Measurements from ENCODE around the gene NDUFB10.
"Not testable (repeated sequence)": the region's sequence is repeated elsewhere in the genome, so short reads cannot be mapped to it uniquely, and the experiment has no call there.

The NDUFB10 gene

DNA sequence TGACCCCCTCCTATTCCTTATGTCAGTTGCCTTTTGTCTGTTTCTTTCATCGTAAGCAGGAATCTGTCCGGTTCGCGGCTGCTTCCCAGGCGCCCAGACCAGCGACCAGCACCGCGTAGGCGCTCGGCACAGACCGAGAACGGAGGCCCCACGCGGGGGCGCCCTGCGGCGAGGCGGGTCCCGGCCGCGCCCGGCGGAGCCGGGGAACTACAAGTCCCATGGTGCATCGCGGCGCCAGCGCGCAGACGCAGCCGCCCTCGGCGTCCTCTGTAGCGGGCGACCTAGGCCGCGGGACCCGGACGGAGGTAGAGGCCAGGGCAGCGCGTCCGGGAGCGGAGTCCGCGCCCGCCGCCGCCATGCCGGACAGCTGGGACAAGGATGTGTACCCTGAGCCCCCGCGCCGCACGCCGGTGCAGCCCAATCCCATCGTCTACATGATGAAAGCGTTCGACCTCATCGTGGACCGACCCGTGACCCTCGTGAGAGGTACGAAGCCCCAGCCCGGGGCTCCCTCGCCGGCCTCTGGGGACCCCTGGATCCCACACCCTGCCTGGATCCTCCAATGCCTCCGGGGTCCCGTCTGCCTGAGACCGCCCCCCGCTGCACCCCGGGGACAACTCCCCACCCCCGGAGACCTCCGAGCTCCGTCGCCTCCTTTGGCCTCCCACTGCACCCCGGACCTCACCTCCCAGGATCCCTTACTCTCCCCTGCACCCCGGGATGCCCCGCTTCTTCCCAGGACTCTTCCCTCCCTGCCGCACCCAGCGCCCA, at the start of gene NDUFB10:
Gene NDUFB10 (plus strand): TSS at position 270 of the 771 bp plus-strand sequence. CDS start 87 bp downstream, at position 357.
- DNase-seq: peak; percentile 64

DNA sequence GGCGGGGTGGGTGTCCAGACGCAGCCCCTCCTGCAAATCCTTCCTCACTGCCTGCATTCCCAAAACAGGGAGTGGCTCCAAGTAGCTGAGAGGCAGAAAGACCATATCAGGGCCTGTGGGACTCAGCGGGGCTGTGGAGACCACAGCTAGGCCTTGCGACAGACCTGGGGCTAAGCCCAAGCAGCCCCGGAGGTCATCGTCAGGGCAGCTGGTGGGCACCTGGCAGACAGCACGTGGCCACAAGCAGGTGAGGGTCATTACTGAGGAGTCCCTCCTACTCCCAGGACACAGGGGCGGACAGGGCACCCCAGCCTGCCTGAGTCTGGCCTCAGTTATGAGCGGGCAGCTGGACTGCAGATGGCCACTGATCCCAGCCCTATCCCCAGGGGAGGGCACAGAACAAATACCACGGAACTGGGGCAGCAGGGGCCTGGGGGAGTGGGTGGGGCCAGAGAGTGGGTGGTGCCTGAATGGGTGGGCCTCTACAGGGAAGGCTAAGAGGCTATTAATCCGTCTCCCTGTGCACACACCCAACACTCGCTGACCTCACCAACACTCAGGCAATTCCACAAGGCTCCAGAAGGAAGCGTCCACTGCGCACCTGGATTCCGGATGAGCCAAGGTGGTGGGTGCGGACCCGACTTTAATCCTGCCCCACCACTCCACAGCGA, 49.6 kb upstream of the NDUFB10 start:
- no peak for DNase-seq

DNA sequence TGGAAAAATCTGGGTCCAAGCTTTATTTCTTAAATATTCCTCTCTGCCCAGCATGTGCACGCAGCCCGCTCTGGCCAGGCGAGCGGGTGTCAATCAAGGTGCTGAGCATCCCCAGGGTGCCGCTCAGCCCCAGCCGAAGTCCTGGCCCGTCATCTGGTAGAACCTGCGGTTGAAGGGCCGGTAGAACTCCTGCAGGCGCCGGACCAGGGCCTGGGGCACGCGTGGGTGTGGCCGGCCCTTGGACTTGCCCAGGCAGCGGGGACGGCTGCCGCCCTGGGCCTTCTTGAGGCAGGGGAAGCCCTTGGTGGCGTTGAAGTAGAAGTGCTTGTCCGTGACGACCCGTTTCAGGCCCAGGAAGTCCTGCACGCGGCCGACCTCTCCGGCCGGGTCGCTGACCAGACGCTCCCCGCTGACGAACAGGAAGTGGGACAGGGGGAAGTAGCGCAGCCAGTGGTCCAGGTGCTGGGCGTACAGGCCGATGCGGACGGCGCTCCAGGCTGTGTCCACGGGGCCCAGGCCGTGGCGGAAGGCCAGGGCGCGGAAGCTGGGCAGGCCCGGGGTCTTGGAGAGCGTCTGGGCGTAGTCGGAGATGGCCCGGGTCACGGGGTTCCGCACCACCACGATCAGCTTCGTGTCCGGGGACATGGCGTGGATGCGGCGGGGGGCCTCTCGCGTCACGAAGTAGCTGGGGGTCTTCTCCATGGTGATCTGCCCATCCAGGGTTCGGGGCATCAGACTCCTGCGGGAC, 47.7 kb upstream of the NDUFB10 start:
- no peak for DNase-seq

DNA sequence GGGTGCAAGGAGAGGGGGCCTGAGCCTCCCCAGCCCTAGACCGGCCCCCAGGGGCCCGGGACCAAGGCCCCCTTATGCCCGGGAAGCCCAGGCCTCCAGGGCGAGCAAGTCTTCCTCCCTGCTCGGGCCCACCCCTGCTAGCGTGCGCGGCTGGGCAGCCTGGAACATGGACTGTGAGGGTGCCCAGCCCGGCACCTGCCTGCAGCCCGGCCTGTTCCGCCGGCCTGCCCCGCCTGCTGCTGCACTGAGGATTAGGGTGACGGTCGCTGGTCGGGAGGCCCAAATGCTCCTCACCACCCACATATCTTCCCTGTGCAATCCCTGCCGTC, 47.2 kb upstream of the NDUFB10 start:
- DNase-seq: no peak

DNA sequence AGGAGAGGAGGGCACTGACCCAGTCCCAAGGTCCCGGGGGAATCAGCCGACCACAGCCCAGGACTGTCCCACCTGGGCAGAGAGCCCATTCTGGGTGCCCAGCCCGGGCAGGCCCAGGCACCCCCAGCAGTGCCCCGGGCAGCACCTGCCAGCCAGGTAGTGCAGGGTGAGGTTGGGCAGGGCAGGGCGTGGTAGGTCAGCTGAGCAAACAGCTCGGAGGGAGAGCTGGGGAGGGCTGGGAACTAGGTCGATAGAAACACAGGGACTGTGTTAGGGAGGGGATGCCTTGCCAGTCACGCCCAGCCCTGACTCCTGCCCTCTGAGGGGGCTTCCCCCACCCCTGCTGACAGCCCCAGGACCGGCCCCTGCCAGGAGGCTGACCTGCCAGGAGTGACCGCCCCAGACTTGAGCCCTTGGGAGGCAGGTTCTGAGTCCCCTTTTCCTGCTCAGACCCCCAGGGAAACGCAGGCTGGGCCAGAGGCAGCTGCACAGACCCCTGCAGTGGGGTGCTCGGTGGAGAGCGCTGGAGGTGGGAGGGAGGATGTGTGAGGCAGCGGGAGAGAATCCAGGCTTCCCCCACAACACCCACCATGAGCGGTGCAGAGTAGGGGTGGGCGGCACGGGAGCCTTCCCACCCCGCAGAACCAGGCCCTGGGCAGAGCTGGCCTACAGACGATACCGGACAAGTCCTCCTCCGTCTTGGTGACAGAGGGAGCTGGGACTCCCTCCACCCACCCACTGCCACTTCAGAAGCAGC, 45.8 kb upstream of the NDUFB10 start:
- DNase-seq: peak; percentile 15

DNA sequence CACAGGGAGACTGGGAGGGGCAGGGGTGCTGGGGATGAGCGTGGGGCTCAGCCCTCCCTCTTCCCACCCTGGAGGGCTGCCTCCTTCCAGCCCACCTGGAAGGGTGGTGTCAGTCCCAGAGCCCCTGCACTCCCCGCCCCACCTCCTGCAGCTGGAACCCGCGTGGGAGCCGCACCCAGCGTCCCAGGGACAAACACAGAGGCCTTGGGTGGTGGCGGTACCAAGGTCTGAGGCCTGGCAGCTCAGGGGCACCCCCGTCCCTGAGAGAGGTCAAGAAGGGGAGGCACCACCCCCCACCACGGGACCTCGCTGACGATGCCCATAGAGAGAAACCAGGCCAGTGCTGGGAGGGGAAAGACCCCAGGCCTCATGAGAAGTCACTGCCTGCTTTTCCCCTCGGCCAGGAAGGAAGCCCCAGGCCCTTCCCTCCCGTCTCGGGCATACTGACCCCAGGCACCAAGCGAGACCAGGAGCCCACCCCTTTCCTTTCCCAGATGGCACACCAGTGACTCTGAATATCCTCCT, 45.2 kb upstream of the NDUFB10 start:
- no peak for DNase-seq

DNA sequence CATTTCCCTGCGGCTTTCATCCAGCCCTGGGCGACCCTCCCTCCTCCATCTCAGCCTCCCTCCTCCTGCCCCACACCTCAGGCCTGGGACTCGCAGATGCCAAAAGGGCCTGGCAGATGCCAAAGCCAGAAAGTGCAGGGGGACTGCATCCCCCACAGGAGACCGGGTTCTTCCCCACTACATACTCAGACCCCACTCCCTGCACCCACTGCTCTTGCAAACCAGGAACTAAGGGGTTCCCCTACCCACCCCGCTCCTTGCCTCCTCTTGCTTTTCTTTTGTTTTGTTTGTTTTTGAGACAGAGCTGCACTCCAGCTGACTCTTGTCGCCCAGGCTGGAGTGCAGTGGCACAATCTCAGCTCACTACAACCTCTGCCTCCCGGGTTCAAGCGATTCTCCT, 44.4 kb upstream of the NDUFB10 start:
- no peak for DNase-seq

DNA sequence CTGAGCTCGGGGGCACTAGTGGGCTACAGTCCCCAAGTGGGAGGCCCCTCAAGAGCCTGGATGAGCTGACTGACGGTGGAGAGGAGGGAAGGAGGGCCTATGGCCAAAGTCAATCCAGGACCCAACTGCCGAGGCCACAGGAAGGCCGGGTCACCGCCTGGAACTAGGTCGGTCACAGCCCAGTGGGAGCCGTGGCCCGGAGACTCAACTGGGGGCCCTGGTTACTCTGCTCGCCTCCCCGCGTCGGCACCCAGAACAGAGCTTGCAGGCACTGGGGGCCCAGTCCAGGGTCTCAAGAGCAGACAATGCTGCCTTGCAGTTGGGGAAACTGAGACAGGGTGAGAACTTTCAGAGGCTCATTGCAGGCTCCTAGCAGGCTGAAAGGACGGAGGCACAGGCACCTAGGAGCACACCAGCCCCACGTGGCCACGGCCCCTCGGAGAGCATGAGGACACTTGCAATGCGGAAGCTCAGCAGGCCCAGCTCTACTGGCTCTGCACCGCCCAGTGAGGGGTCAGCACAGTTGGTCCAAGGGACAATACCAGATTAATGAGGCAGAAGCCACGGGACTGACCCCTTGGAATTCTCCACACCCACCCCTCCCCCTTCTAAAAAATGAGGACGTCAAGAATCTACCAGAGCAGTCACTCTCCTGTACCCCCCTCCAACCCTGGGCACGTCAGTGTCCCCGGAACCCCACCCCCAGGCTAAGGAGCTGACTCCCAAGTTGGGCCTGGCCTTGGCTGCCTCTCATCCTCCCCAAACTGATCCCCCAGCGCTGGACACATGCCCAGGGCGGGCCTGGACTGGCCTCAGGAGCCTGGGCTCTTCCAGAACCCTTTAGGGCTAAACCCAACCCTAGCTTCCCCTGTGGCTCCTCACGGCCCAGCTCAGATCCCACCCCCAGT, 43.4 kb upstream of the NDUFB10 start:
- DNase-seq: no peak

DNA sequence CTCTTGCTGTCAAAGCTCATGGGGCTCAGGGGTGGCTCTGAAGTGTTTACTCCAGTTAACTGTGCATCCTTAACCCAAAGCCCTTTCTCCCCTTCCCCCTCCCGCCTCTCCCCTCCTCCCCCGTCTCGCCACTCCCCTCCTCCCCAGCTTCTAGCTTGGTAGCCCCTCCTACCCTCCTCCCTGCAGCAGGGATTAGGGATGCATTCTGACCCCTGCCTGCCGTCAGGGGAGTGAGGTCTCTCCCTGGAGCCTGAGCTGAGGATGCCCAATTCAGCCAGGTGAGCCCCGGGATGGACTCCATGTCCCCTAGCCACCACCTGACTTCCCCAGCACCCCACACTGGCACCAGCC, 42.7 kb upstream of the NDUFB10 start:
- no peak for DNase-seq

DNA sequence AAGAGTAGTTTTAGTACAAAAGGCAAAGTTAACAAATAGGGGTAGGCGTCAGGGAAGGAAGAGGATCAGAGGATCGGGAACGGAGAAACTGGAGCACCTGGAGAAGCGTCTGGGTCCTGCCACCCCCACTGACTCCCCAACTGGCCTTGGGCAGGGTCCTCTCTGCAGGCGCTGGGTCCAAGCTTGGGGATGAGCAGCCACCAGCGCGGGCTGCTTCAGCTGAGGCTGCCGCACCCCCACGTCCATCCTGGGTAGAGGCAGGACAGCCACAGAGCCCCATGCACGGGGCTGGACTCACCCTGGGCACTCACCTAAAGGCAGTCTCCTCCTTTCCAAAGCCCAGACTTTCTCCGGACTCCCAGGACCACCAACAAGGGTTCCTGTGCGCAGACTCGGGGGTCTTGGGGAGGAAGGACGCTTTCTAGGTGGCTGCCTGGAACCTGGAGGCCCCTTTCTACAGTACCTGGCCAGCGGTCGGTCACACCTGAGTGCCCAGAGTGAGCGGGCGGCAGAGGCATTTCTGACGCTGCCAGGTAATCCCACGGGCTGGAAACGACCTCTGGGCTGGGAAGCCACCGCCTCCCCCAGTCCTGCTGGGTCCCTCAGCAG, 42.2 kb upstream of the NDUFB10 start:
- no peak for DNase-seq

DNA sequence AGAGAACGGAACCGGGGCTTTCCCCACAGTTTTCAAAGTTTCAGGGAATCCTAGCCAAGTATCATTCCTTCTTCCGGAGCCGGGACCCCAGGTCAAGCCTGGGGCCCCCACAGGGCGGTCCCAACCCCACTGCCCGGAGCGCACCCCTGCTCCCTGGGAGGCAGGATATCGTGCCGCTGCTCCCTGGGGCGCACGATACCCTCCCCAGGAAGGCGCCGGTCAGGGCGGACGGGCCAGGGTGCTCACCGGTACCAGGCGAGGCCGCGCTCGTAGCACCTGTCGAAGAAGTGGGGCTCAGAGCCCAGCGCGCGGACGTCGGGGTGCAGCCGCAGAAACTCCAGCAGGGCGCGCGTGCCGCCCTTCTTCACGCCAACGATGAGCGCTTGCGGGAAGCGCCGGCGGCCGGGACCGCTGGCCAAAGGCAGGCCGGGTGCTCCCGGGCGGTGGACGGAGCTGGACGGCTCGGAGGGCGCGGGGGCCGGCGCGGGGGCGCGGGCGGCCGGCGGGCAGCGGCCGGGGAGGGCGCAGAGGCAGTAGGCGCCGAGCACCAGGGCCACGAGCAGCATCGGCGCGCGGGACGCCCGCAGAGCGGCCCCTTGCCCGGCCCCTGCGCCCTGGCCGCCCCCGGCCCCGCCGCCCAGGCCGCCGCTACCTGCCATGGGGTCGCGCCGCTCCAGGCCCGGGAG, 41.5 kb upstream of the NDUFB10 start:
- no peak for DNase-seq

DNA sequence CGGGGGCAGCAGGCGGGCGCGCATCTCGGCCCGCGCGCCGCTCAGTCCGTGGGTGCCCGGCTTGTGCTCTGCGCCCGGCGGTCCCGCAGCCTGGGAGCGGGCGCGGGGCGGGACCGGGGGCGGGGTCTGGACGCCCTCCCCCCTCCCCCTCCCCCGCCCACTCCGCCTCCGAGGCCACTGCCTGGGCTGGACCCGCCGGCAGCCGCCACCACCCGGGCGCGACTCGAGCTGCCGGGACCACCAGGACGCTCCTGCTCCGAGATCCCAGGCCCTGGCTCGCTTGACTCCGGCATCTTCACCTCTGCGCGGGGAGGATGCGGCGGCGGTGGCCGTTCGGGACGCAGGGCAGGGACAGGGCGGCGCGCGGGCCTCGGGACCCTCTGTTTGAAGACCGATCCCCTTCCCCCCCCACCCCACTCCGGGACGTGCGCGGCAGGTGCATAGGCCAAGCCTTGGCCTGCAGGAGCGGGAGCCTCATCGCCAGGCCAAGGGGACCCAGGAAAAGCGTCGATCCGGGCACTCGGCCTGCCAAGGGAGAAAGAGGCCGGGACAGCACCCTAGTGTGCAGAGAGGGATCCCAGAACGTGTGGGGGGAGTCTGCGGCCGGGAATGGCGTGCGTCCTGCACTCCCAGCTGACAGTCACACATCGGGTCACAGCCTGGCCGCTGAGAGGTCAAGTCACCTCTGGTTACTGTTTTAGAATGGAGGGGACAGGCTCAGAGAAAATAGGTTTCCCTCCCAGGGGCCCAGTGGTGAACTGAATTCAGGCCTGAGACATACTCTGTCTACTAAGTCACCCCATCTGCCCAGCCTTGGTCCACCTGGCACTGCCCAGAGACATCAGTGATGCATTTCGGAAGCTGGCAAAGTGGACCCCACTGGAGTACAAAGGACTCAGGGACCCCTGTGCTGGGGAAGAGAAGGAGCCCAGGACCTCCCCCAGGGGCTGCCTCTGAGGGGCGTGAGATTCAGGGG, 40.7 kb upstream of the NDUFB10 start, which contains the start of gene HS3ST6:
Gene HS3ST6 (minus strand): TSS at position 65 of the 976 bp plus-strand sequence. CDS start 92 bp downstream, outside the sequence.
- no peak for DNase-seq

DNA sequence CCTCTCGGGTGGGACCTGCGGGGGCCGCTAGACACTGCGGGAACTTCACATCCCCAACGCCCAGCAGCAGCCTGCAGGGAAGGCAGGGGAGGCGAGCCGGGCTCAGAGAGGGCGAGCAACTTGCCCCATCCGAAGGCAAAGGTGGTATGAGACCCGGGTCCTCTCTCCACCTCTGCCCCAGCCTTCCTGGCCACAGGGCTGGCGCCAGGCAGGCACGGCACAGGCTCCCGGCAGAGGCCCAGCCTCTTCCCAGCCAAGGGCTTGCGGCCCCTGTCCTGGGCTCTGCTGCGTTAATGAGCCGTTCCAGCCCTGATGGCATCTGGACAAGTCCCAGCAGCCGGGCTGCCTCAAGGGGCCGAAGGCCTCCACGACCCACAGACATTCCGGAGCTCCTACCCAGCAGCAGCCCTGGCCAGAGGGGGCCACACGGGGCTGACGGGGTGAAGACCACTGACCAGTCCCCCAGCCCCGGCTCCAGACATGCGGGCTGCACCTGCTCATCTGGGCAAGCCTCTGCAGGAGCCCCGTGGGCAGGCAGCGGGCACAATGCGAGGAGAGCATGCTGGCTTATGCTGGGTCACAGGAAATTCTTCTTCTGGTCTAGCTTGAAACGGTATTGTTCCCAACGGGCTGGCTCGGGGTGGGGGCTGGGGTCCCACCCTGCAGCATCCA, 39.9 kb upstream of the NDUFB10 start:
- DNase-seq: no peak

DNA sequence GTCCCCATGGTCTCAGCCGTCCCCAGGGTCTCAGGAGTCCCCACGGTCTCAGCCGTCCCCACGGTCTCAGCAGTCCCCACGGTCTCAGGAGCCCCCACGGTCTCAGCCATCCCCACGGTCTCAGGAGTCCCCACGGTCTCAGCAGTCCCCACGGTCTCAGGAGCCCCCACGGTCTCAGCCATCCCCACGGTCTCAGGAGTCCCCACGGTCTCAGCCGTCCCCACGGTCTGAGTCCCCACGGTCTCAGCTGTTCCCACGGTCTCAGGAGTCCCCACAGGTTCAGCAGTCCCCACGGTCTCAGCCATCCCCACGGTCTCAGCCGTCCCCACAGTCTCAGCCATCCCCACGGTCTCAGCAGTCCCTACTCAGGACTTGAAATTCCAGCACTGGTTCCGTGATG, 39.2 kb upstream of the NDUFB10 start:
- not testable (repeated sequence) for DNase-seq

DNA sequence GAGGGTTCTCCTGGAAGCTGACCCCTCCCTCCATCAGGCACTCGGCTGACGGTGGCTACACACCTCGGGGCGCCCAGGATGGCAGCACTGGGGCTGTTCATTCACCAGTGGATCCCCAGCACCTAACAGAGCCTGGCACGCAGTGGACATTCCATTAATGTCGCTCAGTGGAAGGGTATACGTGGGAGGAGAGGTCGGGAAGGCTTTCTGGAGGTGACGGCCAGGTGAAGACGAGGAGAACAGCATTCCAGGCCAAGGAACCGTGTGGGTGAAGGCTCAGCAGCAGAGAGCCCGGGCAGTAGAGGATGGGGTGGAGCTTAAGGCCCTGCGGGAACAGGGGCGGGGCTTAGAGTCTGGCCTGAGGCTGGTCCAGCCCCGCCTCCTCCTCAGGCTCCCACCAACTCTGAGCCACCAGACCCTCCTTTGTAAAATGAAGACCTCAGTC, 38.6 kb upstream of the NDUFB10 start:
- DNase-seq: no peak

DNA sequence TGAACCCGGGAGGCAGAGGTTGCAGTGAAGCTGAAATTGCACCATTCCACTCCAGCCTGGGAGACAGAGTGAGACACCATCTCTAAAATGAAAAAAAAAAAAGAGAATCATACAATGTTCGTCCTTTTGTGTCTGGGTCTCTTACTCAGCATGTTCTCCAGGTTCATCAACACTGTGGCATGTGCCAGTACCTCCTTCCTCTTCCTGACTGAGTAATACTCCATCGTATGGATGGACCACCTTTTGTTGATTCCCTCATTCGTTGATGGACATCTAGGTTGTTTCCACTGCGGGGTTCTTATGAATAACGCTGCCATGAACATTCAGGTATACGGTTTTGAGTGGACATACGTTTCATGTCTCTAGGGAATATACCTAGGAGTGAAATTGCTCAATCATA, 37.0 kb upstream of the NDUFB10 start:
- no peak for DNase-seq

DNA sequence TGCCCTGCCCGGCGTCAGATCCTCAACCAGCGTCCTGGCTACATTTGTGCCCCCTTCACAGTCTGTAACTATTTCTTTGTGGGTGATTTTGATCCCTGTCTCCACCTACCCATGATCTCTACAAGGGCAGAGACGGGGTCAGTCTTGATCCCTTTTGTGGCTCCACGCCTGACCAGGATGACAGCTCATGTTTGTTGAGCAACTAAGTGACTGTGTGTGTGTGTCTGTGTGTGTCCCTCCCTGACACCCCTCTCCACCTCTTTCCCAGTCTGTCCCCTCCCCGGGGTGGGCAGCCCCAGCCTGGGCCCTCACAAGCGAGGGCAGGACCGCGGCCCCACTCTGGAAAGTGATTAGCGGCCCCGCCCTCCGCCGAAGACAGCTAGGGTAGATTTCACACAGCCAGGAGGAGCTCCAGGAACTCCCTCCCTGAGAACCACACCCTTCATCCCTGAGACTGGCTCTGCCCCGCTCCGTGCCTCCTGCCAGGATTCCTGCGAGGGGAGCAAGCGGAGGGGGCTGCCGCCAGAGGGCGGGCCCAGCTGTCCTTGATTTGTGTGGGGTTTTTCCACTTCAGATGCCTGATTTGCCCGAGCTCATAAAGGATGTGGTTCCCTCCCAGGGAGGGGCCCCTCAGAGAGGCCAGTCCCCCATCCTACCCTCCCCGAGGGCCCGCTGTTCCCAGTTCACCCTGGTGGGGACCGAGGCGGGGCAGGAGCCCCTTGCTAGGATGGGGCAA, 35.9 kb upstream of the NDUFB10 start:
- DNase-seq: no peak

DNA sequence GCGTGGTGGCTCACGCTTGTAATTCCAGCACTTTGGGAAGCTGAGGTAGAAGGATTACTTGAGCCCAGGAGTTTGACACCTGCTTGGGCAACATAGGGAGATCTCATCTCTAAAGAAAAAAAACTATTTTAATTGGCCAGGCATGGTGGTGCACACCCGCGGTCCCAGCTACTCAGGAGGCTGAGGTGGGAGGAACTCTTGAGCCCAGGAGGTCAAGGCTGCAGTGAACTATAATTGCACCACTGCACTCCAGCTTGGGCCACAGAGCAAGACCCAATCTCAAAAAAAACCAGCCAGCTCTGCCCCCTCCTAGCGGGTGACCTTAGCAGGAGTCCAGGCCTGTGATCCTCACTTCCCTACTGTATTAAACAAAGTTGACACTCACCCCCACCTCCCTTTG, 35.2 kb upstream of the NDUFB10 start:
- DNase-seq: no peak
